HG03432 (cell line): ENCODE data around the gene LEO1.
A peak's percentile ranks its signal among the peaks of the same experiment; 100 is the strongest.
"Not testable (repeated sequence)": the region's sequence is repeated elsewhere in the genome, so short reads cannot be mapped to it uniquely, and the experiment has no call there.

Experiments
- ATAC-seq: cut with Tn5 transposase; IDR thresholded peaks from one replicate; pipeline ENCODE4 v1.9.1; 2021; ENCODE audit warnings: mild to moderate bottlenecking, moderate library complexity; ENCODE audit not compliant: unreplicated experiment

LEO1 gene

DNA sequence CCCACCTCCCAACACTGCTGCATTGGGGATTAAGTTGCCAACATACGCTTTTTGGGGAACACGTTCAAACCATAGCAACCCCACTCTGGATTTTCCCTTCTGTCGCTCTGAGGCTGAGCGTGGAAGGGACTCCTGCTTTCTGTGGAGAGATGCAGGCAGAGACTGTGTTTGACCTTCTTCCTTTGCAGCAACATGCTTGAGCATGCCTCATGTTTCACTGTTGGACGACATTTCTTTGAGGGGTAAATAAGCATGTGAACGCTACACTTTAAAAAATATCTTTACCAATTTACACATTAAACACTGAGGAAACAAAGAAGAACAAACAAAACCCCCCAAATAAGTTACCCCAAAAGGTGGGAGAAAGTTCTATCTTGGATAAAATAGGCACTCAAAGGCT is 33.2 kb upstream of the LEO1 start:
- no peak for ATAC-seq

- ATAC-seq = no peak
Measured at GRCh38 chr15:52003710-52004109, 32.1 kb upstream of the LEO1 start.

DNA sequence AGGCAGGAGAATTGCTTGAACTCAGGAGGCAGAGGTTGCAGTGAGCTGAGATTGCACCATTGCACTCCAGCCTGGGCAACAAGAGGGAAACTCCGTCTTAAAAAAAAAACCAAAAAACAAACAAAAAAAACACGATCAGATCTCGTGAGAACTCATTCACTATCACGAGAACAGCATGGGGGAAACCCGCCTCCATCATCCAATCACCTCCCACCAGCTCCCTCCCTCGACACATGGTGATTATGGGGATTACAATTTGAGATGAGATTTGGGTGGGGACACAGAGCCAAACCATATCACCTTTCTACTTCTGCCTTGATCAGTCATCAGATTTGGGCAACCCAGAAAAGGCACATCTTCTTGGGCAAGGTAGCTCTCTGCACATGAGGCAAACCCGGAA is 31.5 kb upstream of the LEO1 start:
- not testable (repeated sequence) for ATAC-seq

GRCh38 chr15:52002351-52002750 is 30.8 kb upstream of the LEO1 start:
- ATAC-seq = no peak

DNA sequence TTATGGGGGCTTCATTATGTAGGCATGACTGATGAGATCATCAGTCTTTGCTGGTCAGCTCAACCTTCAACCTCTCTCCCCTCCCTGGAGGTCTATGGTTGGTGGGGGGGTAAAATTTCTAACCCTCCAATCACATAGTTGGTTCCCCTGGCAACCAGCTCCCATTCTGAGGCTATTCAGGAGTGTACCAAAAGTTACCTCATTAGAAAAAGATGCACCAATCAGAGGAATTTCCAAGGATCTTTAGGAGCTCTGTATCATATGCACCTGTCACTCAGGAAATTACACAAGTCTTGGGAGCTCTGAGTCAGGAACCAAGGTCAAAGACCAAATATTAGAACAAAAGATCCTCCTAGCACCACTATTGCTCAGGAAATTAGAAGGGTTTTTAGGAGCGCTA is 21.4 kb upstream of the LEO1 start:
- no peak for ATAC-seq

DNA sequence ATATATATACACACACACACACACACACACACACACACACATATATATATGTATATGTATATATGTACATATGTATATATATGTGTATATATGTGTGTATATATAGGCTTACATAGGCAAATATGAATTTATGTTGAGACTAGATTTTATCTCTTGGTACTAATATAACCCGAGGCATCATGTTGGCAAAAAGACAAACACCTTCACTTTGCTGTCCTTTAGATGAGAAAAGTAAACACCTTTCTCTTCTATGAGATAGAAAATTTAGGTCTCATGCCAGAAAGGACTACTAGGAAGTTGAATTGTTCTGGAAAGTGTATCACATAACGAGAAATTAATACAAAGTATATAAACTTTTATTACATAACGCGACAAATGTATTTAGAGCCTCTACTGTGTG is 19.6 kb upstream of the LEO1 start:
- ATAC-seq = no peak

- no peak for ATAC-seq
Measured at GRCh38 chr15:51982770-51983103, 11.2 kb upstream of the LEO1 start.

- ATAC-seq = peak; percentile 96
Measured at GRCh38 chr15:51982013-51982769, 10.6 kb upstream of the LEO1 start.

DNA sequence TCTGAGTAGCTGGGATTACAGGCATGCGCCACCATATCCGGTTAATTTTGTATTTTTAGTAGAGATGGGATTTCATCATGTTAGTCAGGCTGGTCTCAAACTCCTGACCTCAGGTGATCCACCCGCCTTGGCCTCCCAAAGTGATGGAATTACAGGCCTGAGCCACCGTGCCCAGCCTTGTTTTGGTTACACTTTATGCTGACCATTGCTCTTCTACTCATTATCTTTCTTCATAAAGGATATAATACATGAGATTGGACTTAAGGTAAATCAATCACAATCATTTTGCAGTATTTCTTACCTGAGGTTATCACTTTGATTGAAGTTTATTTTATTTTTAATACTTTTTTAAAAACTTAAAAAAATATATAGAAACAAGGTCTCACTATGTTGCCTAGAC is 2.2 kb upstream of the LEO1 start:
- ATAC-seq = no peak

- ATAC-seq = no peak
Measured at GRCh38 chr15:51973220-51973619, 1.6 kb upstream of the LEO1 start.

GRCh38 chr15:51971032-51971374 is 575 bp downstream of the LEO1 start:
- peak; percentile 21 for ATAC-seq

DNA sequence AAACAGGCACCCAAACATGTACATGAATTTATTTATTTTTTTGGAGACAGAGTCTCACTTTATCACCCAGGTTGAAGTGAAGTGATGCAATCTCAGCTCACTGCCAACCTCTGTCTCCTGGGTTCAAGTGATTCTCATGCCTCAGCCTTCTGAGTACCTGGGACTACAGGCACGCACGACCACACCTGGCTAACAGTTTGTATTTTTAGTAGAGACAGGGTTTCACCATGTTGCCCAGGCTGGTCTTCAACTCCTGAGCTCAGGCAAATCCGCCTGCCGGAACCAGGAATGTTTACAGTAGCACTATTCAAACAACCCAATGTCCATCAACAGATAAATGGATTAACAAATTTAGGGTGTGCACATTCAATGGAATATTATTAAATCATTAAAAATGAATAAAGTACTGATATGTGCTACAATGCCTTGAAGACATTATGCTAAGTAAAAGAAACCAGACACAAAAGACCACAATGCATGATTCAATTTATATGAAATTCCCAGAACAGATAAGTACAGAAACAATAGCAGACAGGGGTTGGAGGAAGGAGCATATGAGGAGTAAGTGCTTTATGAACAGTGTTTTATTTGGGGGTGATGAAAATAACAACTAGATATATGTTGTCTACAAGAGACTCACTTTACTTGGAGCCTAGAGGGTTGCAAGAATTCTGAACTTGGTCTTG is 1.3 kb downstream of the LEO1 start:
- ATAC-seq = no peak

DNA sequence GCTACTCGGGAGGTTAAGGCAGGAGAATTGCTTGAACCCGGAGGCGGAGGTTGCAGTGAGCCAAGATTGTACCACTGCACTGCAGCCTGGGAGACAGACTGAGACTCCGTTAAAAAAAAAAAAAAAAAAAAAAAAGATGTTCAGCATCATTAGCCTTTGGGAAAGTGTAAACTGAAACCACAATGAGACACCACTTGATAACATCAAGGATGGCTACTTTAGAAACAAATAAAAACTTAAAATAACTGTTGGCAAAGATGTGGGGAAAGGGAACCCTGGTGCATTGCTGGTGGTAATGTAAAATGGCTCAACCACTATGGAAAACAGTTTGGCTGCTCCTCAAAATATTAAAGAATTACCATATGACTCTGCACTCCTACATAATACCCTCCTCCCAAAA is 1.9 kb downstream of the LEO1 start:
- no peak for ATAC-seq

GRCh38 chr15:51967583-51967982 is 4.0 kb downstream of the LEO1 start:
- ATAC-seq = no peak

- no peak for ATAC-seq
Measured at GRCh38 chr15:51966192-51966591, 5.4 kb downstream of the LEO1 start.

GRCh38 chr15:51965691-51966090 is 5.9 kb downstream of the LEO1 start:
- no peak for ATAC-seq

- no peak for ATAC-seq
Measured at GRCh38 chr15:51955504-51955903, 16.1 kb downstream of the LEO1 start.

DNA sequence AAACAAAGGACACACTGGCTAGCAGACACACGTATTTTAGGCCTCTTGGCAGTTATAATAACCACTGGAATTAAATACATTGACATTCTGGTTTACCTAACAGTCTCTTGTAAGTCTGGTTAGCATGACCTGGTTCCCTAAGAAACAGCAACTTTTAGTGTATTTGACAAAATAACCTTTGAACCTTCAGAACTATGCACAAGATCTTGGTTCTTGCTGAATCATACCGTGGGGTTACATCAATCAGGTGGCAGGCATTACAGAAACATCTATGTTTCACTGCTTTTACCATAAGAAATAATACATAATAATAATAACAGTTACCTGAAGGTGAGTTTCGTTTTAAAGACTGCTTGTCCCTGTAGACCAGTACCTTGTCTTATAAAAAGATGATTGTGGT is 18.8 kb downstream of the LEO1 start:
- ATAC-seq = no peak

GRCh38 chr15:51947124-51947523 is 24.5 kb downstream of the LEO1 start:
- ATAC-seq = no peak

GRCh38 chr15:51939216-51939615 is 32.4 kb downstream of the LEO1 start:
- ATAC-seq = no peak

- no peak for ATAC-seq
Measured at GRCh38 chr15:51938286-51938685, 33.3 kb downstream of the LEO1 start.

- ATAC-seq = peak; percentile 16
Measured at GRCh38 chr15:51936105-51936478, 35.5 kb downstream of the LEO1 start.
